Vagina (tissue), 2 donors: ENCODE measurements around the gene SF3B2. TPM values are rescaled to one million over a fixed set of nuclear protein-coding genes. Genes with fewer than 3 reads are reported as not detected.

Experiments used
- DNase-seq, 2 donors: peaks; one replicate each; pipeline ENCODE4 v3.0.0-alpha.2; 2017; ENCODE audit errors: extremely low spot score in 2 of 2
- H3K27ac ChIP-seq: fragments of 200-600 bp; sonication (generic); one replicate; pipeline ENCODE4 v1.5.1; 2019
- H3K27me3 ChIP-seq: fragments of 200-600 bp; sonication (generic); one replicate; pipeline ENCODE4 v1.5.1; 2019
- H3K36me3 ChIP-seq, 2 donors: fragments of 200-600 bp; sonication (generic); one replicate each; pipeline ENCODE4 v1.5.1; 2017 to 2019
- H3K4me1 ChIP-seq: fragments of 200-600 bp; sonication (generic); one replicate; pipeline ENCODE4 v1.5.1; 2019
- H3K4me3 ChIP-seq, 2 donors: fragments of 200-600 bp; sonication (generic); 1 replicate in 1 of 2; 2 replicates in 1 of 2; pipeline ENCODE4 v1.5.1; 2016 to 2019
- H3K9me3 ChIP-seq: fragments of 200-600 bp; sonication (generic); one replicate; pipeline ENCODE4 v1.5.1; 2019
- CTCF ChIP-seq, 3 experiments: fragments of 450-650 bp in 2 of 3; fragments of 200-600 bp in 1 of 3; sonication (generic) in 1 of 3; IDR thresholded peaks; one replicate each; pipeline ENCODE4 v1.5.1; 2017 to 2019; ENCODE audit warnings: antibody characterized with exemption in 3 of 3, mild to moderate bottlenecking in 2 of 3, moderate library complexity in 2 of 3
- POLR2A ChIP-seq, 2 donors: fragments of 450-650 bp; IDR thresholded peaks; one replicate each; pipeline ENCODE4 v1.6.1; 2017; ENCODE audit warnings: antibody characterized with exemption in 2 of 2, mild to moderate bottlenecking in 2 of 2, moderate library complexity in 2 of 2
- POLR2AphosphoS5 ChIP-seq, 2 donors: sonication (generic); formaldehyde crosslinking; IDR thresholded peaks; one replicate each; pipeline ENCODE4 v1.9.0; 2017; ENCODE audit warnings: antibody characterized with exemption in 2 of 2, mild to moderate bottlenecking in 2 of 2, low read depth in 1 of 2; ENCODE audit not compliant: insufficient read depth in 1 of 2
- intact Hi-C: fragments of 100-400 bp; cut with DNase I; formaldehyde crosslinking; loops from one replicate; pipeline ENCODE4 v1.15.1; 2023
- total RNA-seq: library from RNA; depleted of rRNA; stranded (reverse); fragments of >200 nt; gene quantifications from one replicate; pipeline ENCODE4 v1.2.3, GENCODE V29; 2016

The SF3B2 gene
- total RNA-seq, 1 donor from 2014 or later, result 107 TPM

- TF ChIP-seq CTCF (IDR thresholded peaks at IDR 0.05) (no peak), POLR2A (IDR thresholded peaks at IDR 0.05) (no peak), POLR2AphosphoS5 (IDR thresholded peaks at IDR 0.05; ENCODE audit: insufficient read depth in 1 of 2, low read depth in 1 of 2) (no peak)
- no peak overlapping the region for H3K27ac ChIP-seq
- H3K36me3 ChIP-seq, result no peaks in the 10 kb centered on the region
- DNase-seq, result no peak
- no peak overlapping the region for H3K4me3 ChIP-seq
- peaks cover 19% of the 10 kb centered on the region for H3K4me1 ChIP-seq
- no peaks in the 10 kb centered on the region for H3K9me3 ChIP-seq
- H3K27me3 ChIP-seq, result no peaks in the 10 kb centered on the region
- intact Hi-C loops, result no loop called here
Measured at GRCh38 chr11:66047541-66048365, 4.4 kb upstream of the SF3B2 start.

GRCh38 chr11:66048547-66049323 is 3.4 kb upstream of the SF3B2 start, which contains the start of gene GAL3ST3:
Gene GAL3ST3 (minus strand): TSS chr11:66049161. CDS start chr11:66045415, 3,746 bp downstream.
- peaks cover 29% of the 10 kb centered on the region for H3K4me1 ChIP-seq

GRCh38 chr11:66050581-66051231 is 1.5 kb upstream of the SF3B2 start:
- H3K4me1 ChIP-seq, result peaks cover 31% of the 10 kb centered on the region
- H3K27ac ChIP-seq, result no peak overlapping the region
- no peak for TF ChIP-seq POLR2AphosphoS5 (IDR thresholded peaks at IDR 0.05; ENCODE audit: insufficient read depth in 1 of 2, low read depth in 1 of 2)
- intact Hi-C loops, result no loop called here
- H3K36me3 ChIP-seq, result peaks cover 0 to 11% of the 10 kb centered on the region in 2 donors
- no peaks in the 10 kb centered on the region for H3K9me3 ChIP-seq
- H3K27me3 ChIP-seq, result no peaks in the 10 kb centered on the region
- DNase-seq, result no peak
- H3K4me3 ChIP-seq, result peak overlapping the region in 1 of 2 donors; percentile 59

More at GRCh38 chr11:66048547-66049323, 3.4 kb upstream of the SF3B2 start, which contains the start of gene GAL3ST3:
- no peaks in the 10 kb centered on the region for H3K9me3 ChIP-seq
- DNase-seq, result no peak
- H3K4me3 ChIP-seq, result peak within 1 kb of the TSS; percentile 6 to 23
- intact Hi-C loops, result no loop called here
- H3K27me3 ChIP-seq, result no peaks in the 10 kb centered on the region
- no peak for TF ChIP-seq POLR2A (IDR thresholded peaks at IDR 0.05)
- H3K36me3 ChIP-seq, result no peaks in the 10 kb centered on the region
- no peak within 1 kb of the TSS for H3K27ac ChIP-seq

GRCh38 chr11:66051371-66051765 is 796 bp upstream of the SF3B2 start:
- H3K27me3 ChIP-seq, result no peaks in the 10 kb centered on the region
- no peak for DNase-seq
- no peaks in the 10 kb centered on the region for H3K9me3 ChIP-seq
- peaks cover 31% of the 10 kb centered on the region for H3K4me1 ChIP-seq
- no peak for TF ChIP-seq POLR2A (IDR thresholded peaks at IDR 0.05)
- no peak for TF ChIP-seq CTCF (IDR thresholded peaks at IDR 0.05)
- no peak for TF ChIP-seq POLR2AphosphoS5 (IDR thresholded peaks at IDR 0.05; ENCODE audit: insufficient read depth in 1 of 2, low read depth in 1 of 2)
- H3K36me3 ChIP-seq, result peaks cover 0 to 18% of the 10 kb centered on the region in 2 donors
- intact Hi-C loops, result no loop called here
- peak overlapping the region; percentile 90 for H3K27ac ChIP-seq
- H3K4me3 ChIP-seq, result peak overlapping the region; percentile 59 to 100

- TF ChIP-seq POLR2AphosphoS5 (IDR thresholded peaks at IDR 0.05; ENCODE audit: insufficient read depth in 1 of 2, low read depth in 1 of 2) (no peak), CTCF (IDR thresholded peaks at IDR 0.05) (no peak), POLR2A (IDR thresholded peaks at IDR 0.05) (no peak)
- Histone ChIP-seq H3K9me3 (no peaks in the 10 kb centered on the region), H3K4me1 (peaks cover 31% of the 10 kb centered on the region), H3K36me3 (peaks cover 0 to 30% of the 10 kb centered on the region in 2 donors), H3K4me3 (peak overlapping the region; percentile 59 to 100), H3K27me3 (no peaks in the 10 kb centered on the region), H3K27ac (peak overlapping the region; percentile 90)
- no peak for DNase-seq
- intact Hi-C loops, result no loop called here
Measured at GRCh38 chr11:66052664-66052982, 459 bp downstream of the SF3B2 start.
